ENCODE data around the gene CCDC24.

The CCDC24 gene

DNA sequence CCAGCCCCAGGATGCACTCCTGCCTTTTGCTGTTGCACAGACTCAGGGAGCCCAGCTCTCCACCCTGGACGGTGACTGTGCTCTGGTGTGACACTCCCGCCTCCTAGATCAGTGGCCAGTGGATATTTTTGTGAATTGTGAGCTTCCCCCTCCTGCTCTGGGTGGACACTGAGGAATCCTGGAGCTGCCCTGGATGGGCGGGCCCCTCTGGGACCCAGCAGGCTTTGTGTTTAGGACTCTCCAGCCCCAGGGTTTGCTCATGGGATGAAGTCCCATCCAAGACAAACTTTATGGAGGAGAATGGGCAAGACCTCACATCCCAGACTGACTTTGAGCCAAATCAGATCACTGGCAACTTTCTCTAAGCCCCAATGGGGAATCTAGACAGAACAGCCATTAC, 23.8 kb downstream of the CCDC24 start:
- DNase-seq (ENCODE audit: low read depth, low spot score): no peak
- H3K4me3 ChIP-seq (ENCODE audit: low read length): no peak overlapping the region

- DNase-seq (ENCODE audit: low read depth, low spot score): no peak
- H3K4me3 ChIP-seq (ENCODE audit: low read length): no peak overlapping the region
Observed at GRCh38 chr1:44016041-44016889, 24.9 kb downstream of the CCDC24 start.

DNA sequence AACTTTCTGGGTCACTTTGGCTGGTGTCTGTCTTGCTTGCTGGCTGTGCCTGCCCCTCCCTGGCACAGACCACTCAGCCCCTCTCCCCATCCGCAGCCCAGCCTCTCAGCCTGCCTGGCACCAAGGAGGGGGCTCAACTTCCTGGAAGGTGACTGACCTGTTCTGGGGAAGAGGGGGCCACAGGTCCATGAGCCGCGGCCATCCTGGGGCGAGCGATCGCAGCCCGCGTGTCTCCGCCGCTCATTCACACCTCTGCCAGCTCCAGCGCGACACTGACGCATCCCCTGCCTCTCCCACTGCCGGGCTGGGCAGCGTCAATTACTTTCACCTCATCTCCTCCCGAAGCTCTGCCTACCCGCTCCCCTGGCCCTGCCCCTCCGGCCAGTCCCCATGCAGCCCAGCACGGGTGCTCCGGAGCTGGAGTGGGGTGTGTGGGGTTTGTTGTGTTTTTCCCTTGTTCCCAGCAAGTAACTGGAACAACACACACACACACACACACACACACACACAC, 25.5 kb downstream of the CCDC24 start:
- DNase-seq (ENCODE audit: low read depth, low spot score): no peak
- no peak overlapping the region for H3K4me3 ChIP-seq (ENCODE audit: low read length)

- no peak overlapping the region for H3K4me3 ChIP-seq (ENCODE audit: low read length)
- no peak for DNase-seq (ENCODE audit: low read depth, low spot score)
Observed at GRCh38 chr1:44019466-44019948, 28.1 kb downstream of the CCDC24 start.

- H3K4me3 ChIP-seq (ENCODE audit: low read length): no peak overlapping the region
- DNase-seq (ENCODE audit: low read depth, low spot score): no peak
Observed at GRCh38 chr1:44020464-44020863, 29.1 kb downstream of the CCDC24 start.

DNA sequence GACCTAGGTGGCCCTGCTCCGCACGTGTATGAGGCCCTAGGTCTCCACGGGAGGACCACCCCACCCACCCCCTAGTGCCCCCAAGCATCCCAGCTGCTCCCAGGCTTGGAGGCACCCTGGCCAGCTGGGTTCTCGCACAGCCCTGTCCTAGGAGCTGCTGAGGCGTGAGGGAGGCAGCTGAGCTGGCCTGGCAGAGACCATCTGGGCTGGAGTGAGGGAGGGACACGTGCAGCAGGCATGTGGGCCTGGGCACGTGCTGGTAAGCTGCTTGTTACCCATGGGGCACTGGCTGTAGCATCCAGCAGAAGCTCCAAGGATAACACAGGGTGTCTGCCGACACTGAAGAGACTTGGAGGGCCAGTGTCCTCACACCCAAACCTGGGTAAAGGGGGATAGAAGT, 29.8 kb downstream of the CCDC24 start:
- DNase-seq (ENCODE audit: low read depth, low spot score): no peak
- no peak overlapping the region for H3K4me3 ChIP-seq (ENCODE audit: low read length)

- H3K4me3 ChIP-seq (ENCODE audit: low read length): no peak overlapping the region
- DNase-seq (ENCODE audit: low read depth, low spot score): no peak
Observed at GRCh38 chr1:44021581-44022321, 30.4 kb downstream of the CCDC24 start.

- no peak for DNase-seq (ENCODE audit: low read depth, low spot score)
- no peak overlapping the region for H3K4me3 ChIP-seq (ENCODE audit: low read length)
Observed at GRCh38 chr1:44024031-44024902, 32.9 kb downstream of the CCDC24 start.

GRCh38 chr1:44024903-44025525, 33.6 kb downstream of the CCDC24 start:
- no peak for DNase-seq (ENCODE audit: low read depth, low spot score)
- H3K4me3 ChIP-seq (ENCODE audit: low read length): no peak overlapping the region

DNA sequence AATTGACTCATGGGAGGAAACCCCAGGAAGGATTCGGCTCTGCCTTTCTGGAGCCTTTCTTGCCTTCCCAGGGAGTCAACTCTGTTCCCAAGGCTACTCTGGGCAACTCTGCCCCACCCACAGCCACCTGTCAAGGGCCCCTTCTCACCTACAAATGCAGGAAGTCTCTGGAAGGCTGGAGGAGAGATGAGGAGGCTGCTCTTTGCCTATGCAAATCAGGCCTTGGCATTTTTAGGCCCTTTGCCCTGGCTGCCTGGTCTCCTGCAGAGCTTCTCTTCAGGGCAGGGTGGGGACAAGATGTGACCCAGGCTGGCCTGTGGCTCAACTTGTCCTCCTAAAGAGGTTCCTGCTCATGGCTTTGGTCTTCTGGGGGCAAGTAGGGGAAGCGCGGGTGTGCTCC, 34.4 kb downstream of the CCDC24 start:
- no peak for DNase-seq (ENCODE audit: low read depth, low spot score)
- no peak overlapping the region for H3K4me3 ChIP-seq (ENCODE audit: low read length)

DNA sequence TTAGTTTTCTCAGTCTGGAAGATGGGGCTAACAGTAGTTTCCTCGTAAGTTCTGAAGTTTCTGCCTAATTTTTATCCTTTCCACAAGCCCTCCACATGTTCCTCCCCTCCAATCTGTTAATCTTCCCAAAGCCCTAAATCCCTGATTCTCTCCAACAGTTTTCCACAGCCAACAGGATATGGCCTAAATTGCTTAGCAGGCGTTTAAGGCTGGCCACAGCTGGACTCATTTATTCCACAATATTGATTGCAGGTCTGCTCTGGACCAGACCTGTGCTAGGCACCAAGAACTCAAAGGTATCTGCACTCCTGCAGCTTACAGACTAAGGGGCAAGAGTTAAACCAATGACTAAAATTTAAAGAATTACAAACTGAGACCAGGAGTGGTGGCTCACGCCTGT, 35.9 kb downstream of the CCDC24 start:
- DNase-seq (ENCODE audit: low read depth, low spot score): no peak
- H3K4me3 ChIP-seq (ENCODE audit: low read length): no peak overlapping the region

DNA sequence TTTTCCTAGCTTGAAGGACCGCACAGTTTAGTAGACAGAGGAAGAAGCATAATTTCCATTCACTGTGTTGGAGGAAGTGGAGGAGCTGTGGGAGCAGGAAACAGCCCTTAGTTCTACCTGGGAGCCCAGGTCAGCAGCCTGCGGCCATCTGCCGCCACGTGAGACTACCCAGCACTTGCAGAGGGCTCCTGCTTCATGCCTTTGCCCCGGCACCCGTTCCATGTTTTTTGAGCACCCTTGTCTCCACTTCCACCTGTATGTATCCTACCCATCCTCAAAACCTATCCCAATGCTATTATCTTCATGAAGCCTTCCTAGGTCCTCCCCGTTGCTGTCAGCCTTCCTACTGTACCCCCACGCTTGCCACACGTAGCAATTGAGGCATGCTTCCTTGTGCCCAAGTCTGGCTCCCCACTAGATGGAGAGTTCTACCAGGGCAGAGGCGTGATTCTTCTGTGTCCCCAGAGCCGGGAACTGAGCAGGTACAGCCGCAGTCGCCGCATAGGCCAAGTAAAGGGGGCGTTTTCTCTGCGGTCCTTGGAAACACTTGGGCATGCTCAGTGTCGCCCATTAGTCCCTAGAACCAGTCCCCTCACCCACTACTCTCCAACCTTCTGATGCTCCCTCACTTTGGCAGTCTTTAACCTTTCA, 38.0 kb downstream of the CCDC24 start:
- no peak for DNase-seq (ENCODE audit: low read depth, low spot score)
- H3K4me3 ChIP-seq (ENCODE audit: low read length): peak overlapping the region; percentile 68

DNA sequence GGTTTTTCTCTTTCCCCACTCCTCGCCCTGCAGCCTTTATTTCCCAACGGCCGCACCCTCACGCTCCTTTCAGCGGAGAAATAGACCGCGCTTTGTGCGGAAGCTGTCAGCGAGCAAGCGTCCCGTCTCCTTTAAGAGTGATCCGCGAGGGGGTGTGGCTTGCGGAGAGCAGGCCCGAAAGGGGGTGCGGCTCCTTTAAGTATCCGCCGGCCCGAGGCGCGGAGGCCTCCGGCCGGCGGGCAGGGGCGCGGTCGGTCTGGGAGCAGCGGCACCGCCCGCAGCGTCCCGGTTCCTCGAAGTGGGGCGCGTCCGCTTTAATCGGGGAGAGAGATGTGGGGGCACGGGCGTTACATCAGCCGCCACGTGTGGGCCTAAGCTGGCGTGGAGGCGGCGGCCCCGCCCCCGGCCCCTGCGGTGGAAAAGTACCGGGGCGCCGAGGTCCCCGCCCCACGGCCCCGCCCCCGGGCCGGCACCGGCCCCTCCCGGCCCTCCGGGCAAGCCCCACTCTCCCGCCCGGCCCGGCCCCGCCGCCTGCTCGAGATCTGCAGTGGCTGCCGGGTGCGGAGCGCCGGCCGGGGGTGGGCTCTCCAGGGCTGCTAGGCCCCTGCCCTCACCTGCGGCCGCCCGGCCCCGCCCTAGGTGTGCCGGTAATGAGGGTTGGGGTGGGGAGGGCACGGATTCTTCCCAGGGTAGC, 38.7 kb downstream of the CCDC24 start:
- DNase-seq (ENCODE audit: low read depth, low spot score): peak; percentile 86
- peak overlapping the region; percentile 68 for H3K4me3 ChIP-seq (ENCODE audit: low read length)

DNA sequence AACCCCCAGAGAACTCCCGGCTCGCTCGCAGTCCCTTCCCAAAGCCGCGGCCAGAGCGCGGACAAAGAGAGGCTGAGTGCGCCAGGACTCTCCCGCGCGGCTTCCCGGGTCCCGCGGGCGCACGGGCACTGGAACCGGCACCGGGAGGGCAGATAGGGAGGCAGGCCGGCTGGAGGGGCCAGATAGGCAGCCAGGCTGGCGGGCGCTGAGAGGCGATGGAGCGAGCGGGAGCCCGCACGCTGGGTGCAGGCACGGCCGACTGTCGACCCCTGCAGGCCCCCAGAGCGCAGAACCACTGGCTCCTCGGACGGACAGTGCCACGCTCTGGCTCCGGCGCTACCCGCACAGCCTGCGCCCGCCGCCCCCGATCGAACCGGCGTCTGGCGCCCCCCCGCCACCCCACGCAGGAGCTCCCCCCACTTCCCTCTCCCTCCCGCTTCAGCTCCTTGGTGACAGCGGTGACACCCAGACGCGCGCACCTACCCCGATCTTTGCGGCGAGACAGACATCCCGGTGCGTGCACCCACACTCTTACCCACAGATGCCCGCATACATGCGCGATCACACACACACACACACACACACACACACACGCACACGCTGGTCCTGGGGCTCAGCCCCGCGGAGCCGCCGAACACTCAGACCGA, 39.3 kb downstream of the CCDC24 start:
- peak overlapping the region; percentile 68 for H3K4me3 ChIP-seq (ENCODE audit: low read length)
- no peak for DNase-seq (ENCODE audit: low read depth, low spot score)

DNA sequence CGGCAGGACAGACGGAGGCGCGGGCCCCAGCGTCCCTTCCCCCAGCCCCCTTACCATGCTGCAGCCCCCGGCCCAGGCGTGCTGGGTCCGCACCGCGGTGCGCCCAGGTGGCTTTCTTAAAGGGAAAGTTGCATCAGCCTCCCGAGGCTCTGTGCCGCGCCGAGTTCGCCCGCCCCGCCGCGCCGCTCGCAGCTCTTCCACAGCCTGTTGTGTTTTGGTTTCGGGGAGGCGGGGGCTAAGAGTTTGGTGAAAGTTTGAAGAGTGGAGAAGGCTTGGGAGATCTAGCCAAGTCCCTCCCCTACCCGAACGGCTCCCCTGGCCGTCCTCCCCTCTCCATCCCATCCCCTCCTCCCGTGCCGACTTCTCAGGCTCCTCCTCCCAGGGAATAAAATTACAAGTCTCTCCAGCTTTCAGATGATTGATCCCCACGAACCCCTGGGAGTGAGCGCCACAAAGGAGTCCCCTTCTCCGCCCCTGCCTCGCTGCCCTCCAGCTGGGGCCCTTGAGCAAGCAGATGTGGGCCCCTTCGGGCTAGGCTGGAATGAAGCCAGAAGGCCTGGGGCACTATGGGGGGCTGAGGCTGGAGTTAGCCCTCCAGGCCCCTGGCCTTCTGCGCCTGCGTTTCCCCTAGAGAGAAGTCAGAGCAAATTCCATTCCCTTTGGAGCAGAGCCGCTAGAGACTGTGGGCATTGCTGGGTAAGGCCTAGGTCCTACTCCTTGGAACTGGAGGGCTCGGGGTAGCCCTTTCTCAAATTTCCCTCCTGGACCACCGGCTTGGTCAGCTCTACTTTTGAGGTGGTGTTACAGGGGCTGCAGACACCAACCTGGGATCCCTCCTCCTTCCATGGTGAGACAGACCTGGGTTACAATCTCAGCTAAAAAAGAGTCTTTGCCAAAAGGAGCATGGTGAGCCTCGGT, 40.1 kb downstream of the CCDC24 start, which contains the start of gene SLC6A9:
Gene SLC6A9 (minus strand): TSS at position 211 of the 918 bp plus-strand sequence. CDS start 7,185 bp downstream, outside the sequence.
- no peak for DNase-seq (ENCODE audit: low read depth, low spot score)
- H3K4me3 ChIP-seq (ENCODE audit: low read length): peak within 1 kb of the TSS; percentile 68

DNA sequence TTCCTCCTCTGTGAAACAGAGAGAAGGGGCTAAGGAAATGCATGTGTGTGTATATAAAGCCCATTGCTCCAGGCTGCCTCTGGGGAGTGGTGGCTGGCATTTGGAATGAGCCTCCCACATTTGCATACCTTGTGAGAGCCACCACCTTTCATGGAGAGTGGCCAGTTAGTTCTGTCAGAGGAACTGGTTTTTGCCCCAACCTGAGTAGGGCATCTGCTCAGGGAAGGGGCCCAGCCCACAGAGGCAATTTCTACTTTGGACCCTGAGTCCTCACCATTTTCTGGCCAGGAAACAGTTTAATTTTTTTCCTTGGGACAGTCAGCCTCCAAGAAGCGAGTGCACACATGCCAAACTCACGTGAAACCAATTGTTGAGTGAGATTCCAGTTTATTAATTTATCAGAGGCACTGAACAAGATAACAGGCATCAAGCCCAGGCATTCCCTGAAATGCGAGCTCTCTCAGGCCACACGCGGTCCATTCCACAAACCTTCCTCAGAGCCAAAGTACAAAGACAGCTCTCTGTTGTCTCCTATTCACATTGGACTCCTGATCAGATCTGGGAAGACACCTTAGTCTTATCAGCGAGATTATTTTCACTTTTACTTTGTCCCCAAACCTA, 40.9 kb downstream of the CCDC24 start:
- DNase-seq (ENCODE audit: low read depth, low spot score): no peak
- H3K4me3 ChIP-seq (ENCODE audit: low read length): no peak overlapping the region

All from Jurkat, Clone E6-1 (cell line).